ENCODE measurements around the gene GNA12. TPM values are rescaled to one million over a fixed set of nuclear protein-coding genes. Genes with fewer than 3 reads are reported as not detected.
A peak's percentile ranks its signal among the peaks of the same experiment; 100 is the strongest.

GNA12 gene
- total and polyA plus RNA-seq, 9 of the 15 experiments (the other 6 are each of a cell fraction or from before 2014, with no cell fraction given), result 0.65 to 32.7 (median 9.6) TPM

DNA sequence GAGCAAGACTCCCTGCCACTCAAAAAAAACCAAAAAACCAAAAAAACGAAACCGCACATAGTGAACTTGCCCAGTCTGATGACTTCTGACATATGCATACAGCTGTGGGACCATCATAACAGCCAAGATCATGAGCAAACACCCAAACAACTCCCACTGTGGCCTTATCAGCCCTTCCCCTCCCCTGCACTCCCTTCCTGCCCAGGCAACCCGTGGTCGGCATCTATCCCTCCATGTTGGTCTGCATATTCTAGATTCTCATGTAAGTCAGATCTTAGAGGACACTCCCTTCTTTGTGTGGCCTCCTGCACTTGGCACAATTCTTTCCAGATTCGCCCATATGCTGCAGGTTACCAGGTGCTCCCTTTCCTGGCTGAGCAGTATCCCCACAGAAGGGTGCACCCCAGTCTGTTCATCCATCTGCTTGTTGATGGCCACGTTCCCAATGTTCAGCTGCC is 72.8 kb downstream of the GNA12 start (continued):
- TF ChIP-seq ZBTB40 (IDR thresholded peaks at IDR 0.05) (peak; percentile 36), ZBTB40 (CRISPR knock-in tag; IDR thresholded peaks at IDR 0.05) (no peak), ZNF408 (CRISPR knock-in tag; IDR thresholded peaks at IDR 0.05; ENCODE audit: low read depth) (no peak), ZNF121 (CRISPR knock-in tag; conservative IDR thresholded peaks at IDR 0.05) (no peak), MCM5 (IDR thresholded peaks at IDR 0.05; ENCODE audit: low read depth) (no peak), HDAC8 (tag; IDR thresholded peaks at IDR 0.05) (no peak), FOS (IDR thresholded peaks at IDR 0.05; ENCODE audit: extremely low read depth, insufficient read length) (no peak), PPARD (CRISPR knock-in tag; IDR thresholded peaks at IDR 0.05) (no peak), PTTG1 (tag; IDR thresholded peaks at IDR 0.05; ENCODE audit: low read depth) (no peak)
- TF ChIP-seq, protein P1, sequence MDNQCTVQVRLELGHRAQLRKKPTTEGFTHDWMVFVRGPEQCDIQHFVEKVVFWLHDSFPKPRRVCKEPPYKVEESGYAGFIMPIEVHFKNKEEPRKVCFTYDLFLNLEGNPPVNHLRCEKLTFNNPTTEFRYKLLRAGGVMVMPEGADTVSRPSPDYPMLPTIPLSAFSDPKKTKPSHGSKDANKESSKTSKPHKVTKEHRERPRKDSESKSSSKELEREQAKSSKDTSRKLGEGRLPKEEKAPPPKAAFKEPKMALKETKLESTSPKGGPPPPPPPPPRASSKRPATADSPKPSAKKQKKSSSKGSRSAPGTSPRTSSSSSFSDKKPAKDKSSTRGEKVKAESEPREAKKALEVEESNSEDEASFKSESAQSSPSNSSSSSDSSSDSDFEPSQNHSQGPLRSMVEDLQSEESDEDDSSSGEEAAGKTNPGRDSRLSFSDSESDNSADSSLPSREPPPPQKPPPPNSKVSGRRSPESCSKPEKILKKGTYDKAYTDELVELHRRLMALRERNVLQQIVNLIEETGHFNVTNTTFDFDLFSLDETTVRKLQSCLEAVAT (IDR thresholded peaks at IDR 0.05), result peak in 1 of 2 experiments; percentile 87; a peak in 2 of 4 replicates
- TF ChIP-seq, protein P2, sequence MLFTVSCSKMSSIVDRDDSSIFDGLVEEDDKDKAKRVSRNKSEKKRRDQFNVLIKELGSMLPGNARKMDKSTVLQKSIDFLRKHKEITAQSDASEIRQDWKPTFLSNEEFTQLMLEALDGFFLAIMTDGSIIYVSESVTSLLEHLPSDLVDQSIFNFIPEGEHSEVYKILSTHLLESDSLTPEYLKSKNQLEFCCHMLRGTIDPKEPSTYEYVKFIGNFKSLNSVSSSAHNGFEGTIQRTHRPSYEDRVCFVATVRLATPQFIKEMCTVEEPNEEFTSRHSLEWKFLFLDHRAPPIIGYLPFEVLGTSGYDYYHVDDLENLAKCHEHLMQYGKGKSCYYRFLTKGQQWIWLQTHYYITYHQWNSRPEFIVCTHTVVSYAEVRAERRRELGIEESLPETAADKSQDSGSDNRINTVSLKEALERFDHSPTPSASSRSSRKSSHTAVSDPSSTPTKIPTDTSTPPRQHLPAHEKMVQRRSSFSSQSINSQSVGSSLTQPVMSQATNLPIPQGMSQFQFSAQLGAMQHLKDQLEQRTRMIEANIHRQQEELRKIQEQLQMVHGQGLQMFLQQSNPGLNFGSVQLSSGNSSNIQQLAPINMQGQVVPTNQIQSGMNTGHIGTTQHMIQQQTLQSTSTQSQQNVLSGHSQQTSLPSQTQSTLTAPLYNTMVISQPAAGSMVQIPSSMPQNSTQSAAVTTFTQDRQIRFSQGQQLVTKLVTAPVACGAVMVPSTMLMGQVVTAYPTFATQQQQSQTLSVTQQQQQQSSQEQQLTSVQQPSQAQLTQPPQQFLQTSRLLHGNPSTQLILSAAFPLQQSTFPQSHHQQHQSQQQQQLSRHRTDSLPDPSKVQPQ (CRISPR knock-in tag; IDR thresholded peaks at IDR 0.05; ENCODE audit: borderline replicate concordance), result no peak
- TF ChIP-seq, protein P3, sequence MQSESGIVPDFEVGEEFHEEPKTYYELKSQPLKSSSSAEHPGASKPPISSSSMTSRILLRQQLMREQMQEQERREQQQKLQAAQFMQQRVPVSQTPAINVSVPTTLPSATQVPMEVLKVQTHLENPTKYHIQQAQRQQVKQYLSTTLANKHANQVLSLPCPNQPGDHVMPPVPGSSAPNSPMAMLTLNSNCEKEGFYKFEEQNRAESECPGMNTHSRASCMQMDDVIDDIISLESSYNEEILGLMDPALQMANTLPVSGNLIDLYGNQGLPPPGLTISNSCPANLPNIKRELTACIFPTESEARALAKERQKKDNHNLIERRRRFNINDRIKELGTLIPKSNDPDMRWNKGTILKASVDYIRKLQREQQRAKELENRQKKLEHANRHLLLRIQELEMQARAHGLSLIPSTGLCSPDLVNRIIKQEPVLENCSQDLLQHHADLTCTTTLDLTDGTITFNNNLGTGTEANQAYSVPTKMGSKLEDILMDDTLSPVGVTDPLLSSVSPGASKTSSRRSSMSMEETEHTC (IDR thresholded peaks at IDR 0.05), result peak; percentile 83; the same call in 1 of the 2 replicates
- TF ChIP-seq, protein P4, sequence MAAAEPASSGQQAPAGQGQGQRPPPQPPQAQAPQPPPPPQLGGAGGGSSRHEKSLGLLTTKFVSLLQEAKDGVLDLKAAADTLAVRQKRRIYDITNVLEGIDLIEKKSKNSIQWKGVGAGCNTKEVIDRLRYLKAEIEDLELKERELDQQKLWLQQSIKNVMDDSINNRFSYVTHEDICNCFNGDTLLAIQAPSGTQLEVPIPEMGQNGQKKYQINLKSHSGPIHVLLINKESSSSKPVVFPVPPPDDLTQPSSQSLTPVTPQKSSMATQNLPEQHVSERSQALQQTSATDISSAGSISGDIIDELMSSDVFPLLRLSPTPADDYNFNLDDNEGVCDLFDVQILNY (CRISPR knock-in tag; IDR thresholded peaks at IDR 0.05), result no peak

All from K562 (cell line).